H1 (cell line): Measurements from ENCODE around the gene SEMA7A. TPM values are rescaled to one million over a fixed set of nuclear protein-coding genes. Genes with fewer than 3 reads are reported as not detected.

Source experiments
- CTBP2 ChIP-seq: IDR thresholded peaks from 2 replicates; pipeline ENCODE4 v1.7.0; 2011; ENCODE audit warnings: borderline replicate concordance, mild to moderate bottlenecking, moderate library complexity, mixed read lengths, low read length; ENCODE audit not compliant: insufficient read depth, insufficient read length
- polyA plus RNA-seq, 7 experiments: library from polyadenylated mRNA; depleted of rRNA in 3 of 7; stranded (reverse) in 5 of 7; unstranded in 2 of 7; fragments of >200 nt in 5 of 7; fragments of 200-250 nt in 2 of 7; gene quantifications; 1 replicate in 5 of 7; 2 replicates in 1 of 7; 4 replicates in 1 of 7; pipeline versions ENCODE4 v1.2.1 to v1.2.3, GENCODE V29; 2011 to 2013; ENCODE audit warnings: missing spikeins in 2 of 7, mixed read lengths in 2 of 7
- total RNA-seq: library from RNA; stranded (reverse); fragmentation: NEBNext Ultra II Directional; extraction: Animal tissue kit (Norgen Biotek cat#: 25700); gene quantifications from 2 replicates; pipeline ENCODE4 v1.2.1, GENCODE V29; 2021

Gene SEMA7A
- total and polyA plus RNA-seq, 2 of the 8 experiments (the other 6 are each of a cell fraction or from before 2014, with no cell fraction given) = 10.7 to 15.0 TPM

- TF ChIP-seq CTBP2 = no peak
These were observed 34.7 kb downstream of the SEMA7A start (continued) for GRCh38 chr15:74399100-74399499.
